Measurements from ENCODE around the gene TNIK. TPM values are rescaled to one million over a fixed set of nuclear protein-coding genes. Genes with fewer than 3 reads are reported as not detected.
"Not testable (repeated sequence)": the region's sequence is repeated elsewhere in the genome, so short reads cannot be mapped to it uniquely, and the experiment has no call there.

TNIK gene
- total RNA-seq, 1 donor from 2014 or later, result 27.4 TPM

DNA sequence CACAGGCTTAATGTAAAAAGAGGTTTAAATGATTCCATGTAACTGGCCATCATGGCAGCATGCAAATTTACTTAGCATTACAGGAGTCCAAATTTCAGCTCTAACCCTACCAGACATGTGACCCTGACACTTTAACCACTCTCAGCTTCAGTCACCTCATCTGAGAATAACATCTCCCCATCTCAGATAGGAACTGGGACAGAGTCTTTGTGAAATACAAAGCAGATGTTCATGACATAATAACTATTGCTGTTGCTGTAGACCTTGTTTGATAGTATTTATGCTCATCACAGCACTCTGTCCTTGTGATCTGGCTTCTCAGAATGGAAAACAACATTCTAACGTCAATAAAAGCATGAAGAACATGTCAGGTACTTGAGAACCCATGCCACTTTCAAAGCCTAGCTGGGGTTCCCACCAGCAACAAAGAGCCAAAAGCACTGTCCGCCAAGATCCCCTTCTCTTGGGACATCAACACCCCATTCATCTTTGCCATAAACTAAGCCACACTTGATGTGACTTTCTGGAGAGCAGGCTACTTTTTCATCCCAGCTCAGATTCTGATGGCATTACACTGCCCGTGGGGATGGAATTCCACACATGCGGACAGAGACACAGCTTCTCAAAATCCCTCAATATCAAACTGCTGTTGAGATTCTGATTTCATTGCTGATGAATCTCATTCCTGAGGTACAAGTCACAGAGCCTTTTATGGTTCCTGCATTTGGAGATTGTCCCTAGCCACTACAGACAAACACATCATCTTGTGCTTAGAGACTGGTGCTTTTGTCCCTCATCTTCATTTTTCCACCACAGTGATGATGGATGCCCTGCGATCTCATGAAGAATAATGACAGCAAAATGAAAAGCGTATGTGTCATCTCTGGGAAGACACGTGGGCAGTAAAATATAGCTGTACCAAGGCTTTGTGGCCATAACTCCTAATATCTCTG, 202.7 kb downstream of the TNIK start:
- DNase-seq, result peak; percentile 69
- no peaks in the 10 kb centered on the region for H3K27me3 Mint-ChIP-seq
- peaks cover 17% of the 10 kb centered on the region for H3K36me3 Mint-ChIP-seq (ENCODE audit: low read depth)
- peak overlapping the region; percentile 93 for H3K27ac Mint-ChIP-seq
- peaks cover 81% of the 10 kb centered on the region for H3K4me1 Mint-ChIP-seq
- peak overlapping the region; percentile 49 for H3K4me3 Mint-ChIP-seq
- H3K9me3 Mint-ChIP-seq, result peaks cover 4% of the 10 kb centered on the region
- intact Hi-C loops (cut with micrococcal nuclease), result loop anchor here (5.0 to 10.0 kb wide), 4 partner anchors 305 to 1495 kb away; partner anchors contain the start of genes ECT2 and EIF5A2

DNA sequence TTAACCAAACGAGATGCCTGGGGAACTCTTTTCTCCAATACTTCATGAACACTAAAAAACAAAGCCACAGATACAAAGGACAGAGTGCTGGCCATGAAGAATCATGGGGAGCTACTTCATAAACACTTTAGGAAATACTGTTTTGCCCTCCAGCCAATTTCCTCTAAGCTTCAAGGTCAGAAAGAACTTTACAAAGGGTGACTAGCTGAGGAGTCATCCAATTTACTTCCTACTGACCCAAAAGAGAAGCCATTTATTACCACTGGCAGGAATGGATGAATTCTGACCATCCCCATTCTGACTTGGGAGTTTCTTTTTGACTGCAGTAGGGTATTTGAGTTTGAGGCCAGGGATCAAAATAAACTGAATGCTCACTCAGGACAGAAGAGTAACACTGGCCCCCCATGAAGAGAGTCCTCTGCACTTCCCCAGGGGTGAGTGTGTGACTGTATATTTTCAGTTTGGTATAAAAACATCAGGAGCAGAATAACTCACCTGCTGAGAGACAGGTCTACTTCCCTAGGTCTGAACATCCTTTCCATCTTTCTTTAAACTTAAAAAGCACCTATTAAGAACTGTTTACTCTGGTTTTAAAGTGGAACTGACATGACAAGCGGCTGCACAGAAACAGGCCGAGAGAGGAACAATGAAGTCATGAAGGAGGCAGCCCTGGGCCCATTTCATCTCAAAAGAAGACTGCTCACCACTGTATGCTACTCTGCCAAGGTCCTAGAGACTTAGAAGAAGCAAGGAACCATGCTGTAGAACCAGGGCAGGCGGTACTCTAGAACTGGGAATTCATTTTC, 203.6 kb downstream of the TNIK start:
- intact Hi-C loops (cut with micrococcal nuclease), result loop anchor here (5.0 to 10.0 kb wide), 4 partner anchors 306 to 1496 kb away; partner anchors contain the start of genes ECT2 and EIF5A2
- peak; percentile 56 for DNase-seq
- Mint-ChIP-seq H3K27ac (peak overlapping the region; percentile 93), H3K4me1 (peaks cover 85% of the 10 kb centered on the region), H3K4me3 (peak overlapping the region; percentile 73), H3K27me3 (no peaks in the 10 kb centered on the region), H3K36me3 (ENCODE audit: low read depth) (peaks cover 19% of the 10 kb centered on the region), H3K9me3 (peaks cover 4% of the 10 kb centered on the region)

DNA sequence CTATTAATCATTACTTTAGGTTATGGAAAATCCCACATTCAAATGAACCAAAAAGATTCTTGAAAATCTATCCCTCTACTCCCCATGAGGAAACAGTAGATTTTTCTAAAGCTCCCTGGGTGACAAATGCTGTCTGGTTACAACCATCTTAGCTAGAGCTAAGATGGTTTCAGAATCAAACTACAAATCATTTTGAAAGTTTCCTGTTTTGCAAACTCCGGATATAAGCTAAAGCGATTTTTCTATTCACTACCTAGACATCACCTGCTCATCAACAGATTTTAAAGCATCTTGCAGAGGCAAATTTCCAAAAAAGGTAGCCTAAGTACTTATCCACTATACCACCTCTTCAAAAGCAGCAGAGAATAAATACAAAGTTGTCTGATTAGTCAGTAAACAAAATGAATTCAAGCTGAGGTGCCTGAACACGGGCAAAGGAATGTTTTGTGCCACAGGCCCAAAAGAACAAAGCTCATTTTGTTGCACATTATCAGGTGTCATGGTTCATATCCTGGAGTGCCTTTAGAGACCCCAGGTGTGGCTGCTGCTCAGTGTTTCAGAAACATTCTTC, 204.9 kb downstream of the TNIK start:
- intact Hi-C loops (cut with micrococcal nuclease), result loop anchor here (1.0 to 10.0 kb wide), 8 partner anchors 8 to 1497 kb away; partner anchors contain the start of genes ECT2 and EIF5A2
- no peaks in the 10 kb centered on the region for H3K27me3 Mint-ChIP-seq
- peaks cover 19% of the 10 kb centered on the region for H3K36me3 Mint-ChIP-seq (ENCODE audit: low read depth)
- peaks cover 86% of the 10 kb centered on the region for H3K4me1 Mint-ChIP-seq
- H3K4me3 Mint-ChIP-seq, result peak overlapping the region; percentile 73
- peaks cover 4% of the 10 kb centered on the region for H3K9me3 Mint-ChIP-seq
- H3K27ac Mint-ChIP-seq, result peak overlapping the region; percentile 93
- peak; percentile 69 for DNase-seq

DNA sequence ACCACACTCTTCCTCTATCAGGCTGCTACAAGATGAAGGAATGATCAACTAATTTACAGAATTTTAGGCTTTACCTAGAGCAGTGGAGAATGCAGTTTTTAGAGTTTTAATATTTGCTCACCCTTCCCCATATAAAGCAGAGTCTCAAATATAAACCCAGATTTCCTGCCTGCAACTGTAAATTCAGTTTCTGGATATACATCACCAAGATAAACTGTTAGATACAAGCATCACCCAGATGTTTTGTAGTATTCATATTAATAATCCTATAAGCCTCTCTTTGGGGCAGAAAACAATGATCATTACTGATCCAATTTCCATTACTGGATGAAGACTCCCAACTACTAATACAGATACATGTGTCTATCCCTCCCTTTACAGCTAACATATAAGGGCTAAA, 205.9 kb downstream of the TNIK start:
- H3K9me3 Mint-ChIP-seq, result peaks cover 4% of the 10 kb centered on the region
- peaks cover 85% of the 10 kb centered on the region for H3K4me1 Mint-ChIP-seq
- peak overlapping the region; percentile 93 for H3K27ac Mint-ChIP-seq
- peak; percentile 28 for DNase-seq
- peak overlapping the region; percentile 73 for H3K4me3 Mint-ChIP-seq
- H3K36me3 Mint-ChIP-seq (ENCODE audit: low read depth), result peaks cover 22% of the 10 kb centered on the region
- H3K27me3 Mint-ChIP-seq, result no peaks in the 10 kb centered on the region
- intact Hi-C loops (cut with micrococcal nuclease), result loop anchor here (2.0 to 10.0 kb wide), 4 partner anchors 14 to 1340 kb away; partner anchors contain the start of gene EIF5A2

DNA sequence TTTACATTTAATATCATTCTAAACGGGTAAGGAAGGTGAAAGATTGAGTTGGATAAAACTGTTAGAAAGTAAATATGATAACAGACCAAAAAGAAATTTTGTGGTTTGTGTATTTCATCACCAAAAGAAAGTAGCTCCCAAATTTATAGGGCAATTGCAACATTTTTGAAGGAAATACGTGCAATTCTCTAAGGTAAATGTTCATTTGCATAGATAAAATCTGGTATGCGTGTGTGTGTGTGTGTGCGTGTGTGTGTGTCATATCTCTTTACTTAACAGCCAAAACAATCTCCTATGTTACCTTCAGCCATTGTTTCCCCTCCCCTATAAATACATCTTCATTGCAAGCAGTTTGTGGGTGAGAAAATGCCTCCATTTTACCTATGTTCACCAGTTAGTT, 208.4 kb downstream of the TNIK start:
- H3K4me3 Mint-ChIP-seq, result no peak overlapping the region
- no peaks in the 10 kb centered on the region for H3K9me3 Mint-ChIP-seq
- H3K27me3 Mint-ChIP-seq, result no peaks in the 10 kb centered on the region
- H3K4me1 Mint-ChIP-seq, result peaks cover 65% of the 10 kb centered on the region
- H3K27ac Mint-ChIP-seq, result peak overlapping the region; percentile 76
- DNase-seq, result peak; percentile 75
- intact Hi-C loops (cut with micrococcal nuclease), result loop anchor here (10.0 kb wide), 2 partner anchors 347 to 1343 kb away; partner anchors contain the start of gene EIF5A2
- peaks cover 18% of the 10 kb centered on the region for H3K36me3 Mint-ChIP-seq (ENCODE audit: low read depth)

DNA sequence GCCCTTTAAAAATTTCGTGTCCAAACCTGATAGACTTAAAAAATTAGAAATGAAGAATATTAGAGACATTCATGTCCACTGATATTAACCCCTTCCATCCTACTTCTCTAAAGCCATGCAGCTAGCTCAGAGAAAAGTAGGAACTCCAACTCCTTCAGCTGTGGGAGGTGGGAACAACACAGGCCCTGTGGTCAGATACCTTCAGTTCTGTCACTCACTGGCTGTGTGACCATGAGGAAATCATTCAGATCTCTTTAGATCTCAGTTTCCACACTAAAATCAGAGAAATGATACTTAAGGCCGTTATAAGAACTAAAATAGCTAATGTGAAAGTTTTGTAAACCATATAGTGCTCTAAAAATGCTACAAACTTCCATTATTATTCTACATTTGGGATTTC, 209.8 kb downstream of the TNIK start:
- H3K4me3 Mint-ChIP-seq, result no peak overlapping the region
- H3K4me1 Mint-ChIP-seq, result peaks cover 52% of the 10 kb centered on the region
- peaks cover 17% of the 10 kb centered on the region for H3K36me3 Mint-ChIP-seq (ENCODE audit: low read depth)
- intact Hi-C loops (cut with micrococcal nuclease), result loop anchor here (10.0 kb wide), 2 partner anchors 346 to 1344 kb away; partner anchors contain the start of gene EIF5A2
- H3K9me3 Mint-ChIP-seq, result no peaks in the 10 kb centered on the region
- peak; percentile 38 for DNase-seq
- no peaks in the 10 kb centered on the region for H3K27me3 Mint-ChIP-seq
- no peak overlapping the region for H3K27ac Mint-ChIP-seq

DNA sequence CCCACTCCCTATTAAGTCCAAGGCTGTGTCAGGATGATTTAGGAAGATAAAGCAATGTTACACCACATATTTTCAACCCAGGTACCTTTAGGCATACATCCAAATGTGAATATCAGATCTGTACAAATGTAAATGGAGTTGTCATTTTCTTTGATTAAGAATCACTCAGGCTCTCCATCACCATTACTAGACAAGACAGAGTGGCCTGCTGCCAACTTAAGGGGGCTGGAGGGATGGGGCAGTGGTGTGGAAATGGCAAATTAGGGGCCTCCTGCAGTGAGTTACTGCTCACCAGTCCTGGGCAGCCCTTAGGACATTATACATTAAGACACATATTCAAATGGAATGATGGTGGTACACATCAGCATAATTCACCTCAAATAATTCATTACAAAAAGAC, 211.0 kb downstream of the TNIK start:
- Mint-ChIP-seq H3K27ac (no peak overlapping the region), H3K4me3 (no peak overlapping the region), H3K9me3 (no peaks in the 10 kb centered on the region), H3K27me3 (no peaks in the 10 kb centered on the region), H3K4me1 (peaks cover 40% of the 10 kb centered on the region), H3K36me3 (ENCODE audit: low read depth) (peaks cover 16% of the 10 kb centered on the region)
- no peak for DNase-seq
- intact Hi-C loops (cut with micrococcal nuclease), result loop anchor here (1.0 to 5.0 kb wide), 3 partner anchors 20 to 243 kb away; partner anchors contain the start of gene TNIK

DNA sequence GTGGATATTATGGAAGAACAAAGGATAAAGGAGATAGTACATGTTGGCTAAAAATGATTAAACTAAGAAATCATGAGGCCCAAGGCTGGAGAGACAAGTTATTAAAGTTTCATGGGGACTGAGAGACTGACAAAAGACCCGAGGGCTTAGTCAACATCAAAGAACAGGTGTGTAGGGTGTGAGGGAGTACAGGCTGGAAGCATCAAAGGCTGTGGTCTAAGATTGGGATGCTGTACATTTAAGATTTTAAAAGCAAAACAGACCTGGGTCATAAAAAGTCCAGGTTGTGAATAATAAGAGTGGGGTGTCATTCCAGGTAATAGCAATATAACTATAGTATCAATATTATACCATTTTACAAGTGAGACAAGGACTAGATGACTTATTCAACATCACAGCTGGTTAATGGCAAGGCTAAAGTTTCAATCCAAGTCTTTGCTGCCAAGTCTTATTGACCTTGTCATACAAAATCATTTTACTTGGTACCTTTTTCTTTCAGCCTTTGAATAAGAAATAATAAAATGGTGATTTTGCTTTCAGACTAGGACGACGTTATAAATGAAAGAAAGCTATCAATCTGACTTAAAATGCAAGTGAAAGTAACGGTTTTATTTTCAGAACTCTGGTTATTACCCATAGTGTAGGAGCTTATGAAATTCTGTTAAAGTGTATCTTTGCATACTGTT, 211.6 kb downstream of the TNIK start:
- Mint-ChIP-seq H3K27ac (no peak overlapping the region), H3K9me3 (no peaks in the 10 kb centered on the region), H3K36me3 (ENCODE audit: low read depth) (peaks cover 15% of the 10 kb centered on the region), H3K4me3 (no peak overlapping the region), H3K27me3 (no peaks in the 10 kb centered on the region), H3K4me1 (peaks cover 34% of the 10 kb centered on the region)
- DNase-seq, result peak; percentile 60
- intact Hi-C loops (cut with micrococcal nuclease), result loop anchor here (1.0 to 5.0 kb wide), 4 partner anchors 19 to 244 kb away; partner anchors contain the start of gene TNIK

DNA sequence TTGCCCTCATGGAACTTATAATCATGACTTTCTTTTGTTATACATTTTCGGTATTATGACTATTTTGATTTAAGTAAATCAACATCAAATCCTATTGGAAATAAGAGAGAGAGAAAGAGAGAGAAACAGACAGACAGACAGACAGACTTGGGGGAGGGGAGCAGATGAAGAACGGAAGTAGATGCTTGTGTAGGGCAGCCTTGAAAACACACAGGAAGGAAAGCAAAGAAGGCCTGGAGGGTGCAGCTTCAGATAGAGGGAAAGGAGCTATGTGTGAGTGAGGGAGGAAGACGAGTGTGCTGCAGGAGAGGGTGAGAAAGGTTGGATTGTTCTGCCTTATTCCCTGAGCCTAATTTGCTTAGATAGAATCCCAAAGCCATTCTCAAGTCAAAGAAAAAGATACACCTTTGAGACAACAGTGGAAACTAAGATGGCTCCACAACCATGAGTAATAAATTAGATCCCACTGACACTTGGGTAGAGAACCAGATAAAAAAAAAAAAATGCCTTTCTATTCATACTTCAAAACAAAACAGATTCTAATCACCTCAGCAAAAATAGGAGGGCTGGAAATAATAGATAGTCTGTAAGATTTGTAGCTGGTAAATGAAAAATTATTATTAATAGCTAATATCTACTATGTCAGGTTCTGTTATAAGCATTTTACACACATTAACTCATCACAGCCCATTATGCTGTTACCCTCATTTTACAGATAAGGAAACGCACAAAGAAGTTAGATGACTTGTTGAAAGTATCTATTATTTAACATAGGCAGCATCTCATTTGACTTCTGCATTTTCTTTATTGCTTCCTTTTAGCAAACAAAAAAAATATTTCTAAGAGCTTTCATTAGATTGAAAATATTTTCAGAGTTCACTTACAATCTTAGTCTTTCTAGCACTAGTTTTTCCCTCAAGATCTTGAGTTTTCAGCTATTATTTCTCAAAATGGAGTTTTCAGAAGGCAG, 214.1 kb downstream of the TNIK start:
- intact Hi-C loops (cut with micrococcal nuclease), result loop anchor here (5.0 kb wide), 1 partner anchor 246 kb away; no protein-coding TSS in a partner anchor

DNA sequence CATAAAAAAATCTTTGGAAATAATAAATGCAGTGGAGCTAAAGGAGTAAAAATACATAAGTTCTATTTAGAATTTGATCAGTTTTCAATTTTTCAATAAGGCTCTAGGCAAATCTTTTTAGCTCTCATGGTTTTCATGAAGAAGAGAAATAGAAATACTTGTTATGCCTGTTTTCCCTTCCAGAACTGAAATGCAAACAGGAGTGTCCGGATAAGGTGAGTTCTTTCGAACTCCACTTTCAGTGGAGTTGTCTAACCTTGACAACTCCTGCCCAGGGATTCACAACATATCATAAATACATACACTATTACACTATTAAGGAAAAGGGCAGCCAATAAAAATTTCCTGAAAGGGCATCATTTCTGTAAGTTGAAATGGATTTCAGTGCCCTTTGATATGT, 217.3 kb downstream of the TNIK start:
- H3K4me3 Mint-ChIP-seq, result no peak overlapping the region
- H3K36me3 Mint-ChIP-seq (ENCODE audit: low read depth), result peaks cover 7% of the 10 kb centered on the region
- H3K9me3 Mint-ChIP-seq, result peaks cover 3% of the 10 kb centered on the region
- no peaks in the 10 kb centered on the region for H3K27me3 Mint-ChIP-seq
- H3K27ac Mint-ChIP-seq, result no peak overlapping the region
- DNase-seq, result peak; percentile 22
- peaks cover 2% of the 10 kb centered on the region for H3K4me1 Mint-ChIP-seq
- intact Hi-C loops (cut with micrococcal nuclease), result no loop called here

More for the DNA sequence above, 214.1 kb downstream of the TNIK start:
- Mint-ChIP-seq H3K36me3 (ENCODE audit: low read depth) (peaks cover 10% of the 10 kb centered on the region), H3K4me3 (no peak overlapping the region), H3K27me3 (no peaks in the 10 kb centered on the region), H3K27ac (no peak overlapping the region), H3K9me3 (peaks cover 3% of the 10 kb centered on the region), H3K4me1 (peaks cover 17% of the 10 kb centered on the region)
- peak; percentile 56 for DNase-seq

DNA sequence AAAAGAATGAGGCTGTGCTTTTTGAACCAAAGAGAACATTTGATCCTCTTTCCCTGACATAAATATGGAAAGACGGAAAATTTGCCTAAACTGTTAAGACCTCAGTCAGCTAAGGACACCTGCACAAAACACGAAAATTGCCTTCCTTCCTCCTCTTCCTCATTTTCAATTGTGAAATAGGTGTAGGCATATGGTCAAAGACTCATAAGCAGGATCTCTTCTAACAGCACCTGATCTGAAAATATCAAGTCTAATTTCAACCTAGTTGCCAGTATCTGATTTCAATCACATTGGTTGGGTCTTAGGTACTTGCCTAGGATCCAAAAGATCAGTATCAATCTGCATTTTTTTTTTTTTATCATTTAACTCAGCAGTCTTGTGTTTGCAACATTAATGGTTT, 218.0 kb downstream of the TNIK start:
- H3K27me3 Mint-ChIP-seq, result no peaks in the 10 kb centered on the region
- peaks cover 7% of the 10 kb centered on the region for H3K36me3 Mint-ChIP-seq (ENCODE audit: low read depth)
- no peak overlapping the region for H3K4me3 Mint-ChIP-seq
- H3K4me1 Mint-ChIP-seq, result peaks cover 2% of the 10 kb centered on the region
- DNase-seq, result no peak
- peaks cover 3% of the 10 kb centered on the region for H3K9me3 Mint-ChIP-seq
- no peak overlapping the region for H3K27ac Mint-ChIP-seq
- intact Hi-C loops (cut with micrococcal nuclease), result no loop called here

DNA sequence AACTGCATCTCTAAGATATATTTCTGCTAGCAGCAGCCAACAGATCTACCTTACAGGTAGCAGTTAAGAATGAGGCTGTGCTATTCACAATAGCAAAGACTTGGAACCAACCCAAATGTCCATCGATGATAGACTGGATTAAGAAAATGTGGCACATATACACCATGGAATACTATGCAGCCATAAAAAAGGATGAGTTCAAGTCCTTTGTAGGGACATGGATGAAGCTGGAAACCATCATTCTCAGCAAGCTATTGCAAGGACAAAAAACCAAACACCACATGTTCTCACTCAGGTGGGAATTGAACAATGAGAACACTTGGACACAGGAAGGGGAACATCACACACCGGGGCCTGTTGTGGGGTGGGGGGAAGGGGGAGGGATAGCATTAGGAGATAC, 218.6 kb downstream of the TNIK start:
- H3K27ac Mint-ChIP-seq; DNase-seq; H3K9me3 Mint-ChIP-seq; H3K36me3 Mint-ChIP-seq (ENCODE audit: low read depth); H3K4me1 Mint-ChIP-seq; intact Hi-C loops (cut with micrococcal nuclease); H3K27me3 Mint-ChIP-seq; H3K4me3 Mint-ChIP-seq: not testable (repeated sequence)

Data from activated CD4-positive, alpha-beta T cell treated with anti-CD3 and anti-CD28 coated beads, Interleukin-2, amount 10 ng/mL, durations not matched to agents 24 days and 14 days (primary cell).